HG02884 (cell line): ENCODE results near the gene AGRN.
"Not testable (repeated sequence)": the region's sequence is repeated elsewhere in the genome, so short reads cannot be mapped to it uniquely, and the experiment has no call there.

Experiments used
- ATAC-seq: cut with Tn5 transposase; IDR thresholded peaks from one replicate; pipeline ENCODE4 v1.9.1; 2021; ENCODE audit warnings: mild to moderate bottlenecking, moderate library complexity; ENCODE audit not compliant: unreplicated experiment

AGRN gene

GRCh38 chr1:1088029-1088800, 68.3 kb downstream of the AGRN start:
- no peak for ATAC-seq

GRCh38 chr1:1088801-1089680, 69.1 kb downstream of the AGRN start:
- no peak for ATAC-seq

GRCh38 chr1:1089731-1090423, 70.0 kb downstream of the AGRN start:
- no peak for ATAC-seq

- no peak for ATAC-seq
Observed at GRCh38 chr1:1090424-1091343, 70.8 kb downstream of the AGRN start.

- ATAC-seq: no peak
Observed at GRCh38 chr1:1091344-1092148, 71.6 kb downstream of the AGRN start.

GRCh38 chr1:1092149-1092855, 72.4 kb downstream of the AGRN start:
- ATAC-seq: no peak

GRCh38 chr1:1092894-1093609, 73.1 kb downstream of the AGRN start:
- ATAC-seq: no peak

- no peak for ATAC-seq
Observed at GRCh38 chr1:1093610-1093943, 73.7 kb downstream of the AGRN start.

GRCh38 chr1:1094981-1095380, 75.1 kb downstream of the AGRN start:
- ATAC-seq: no peak

GRCh38 chr1:1096136-1096535, 76.2 kb downstream of the AGRN start:
- not testable (repeated sequence) for ATAC-seq

GRCh38 chr1:1098681-1099421, 78.9 kb downstream of the AGRN start:
- no peak for ATAC-seq

GRCh38 chr1:1099506-1100183, 79.7 kb downstream of the AGRN start:
- ATAC-seq: no peak

GRCh38 chr1:1100296-1100695, 80.4 kb downstream of the AGRN start:
- ATAC-seq: no peak

GRCh38 chr1:1101503-1101902, 81.6 kb downstream of the AGRN start:
- ATAC-seq: no peak

GRCh38 chr1:1104152-1104551, 84.2 kb downstream of the AGRN start:
- not testable (repeated sequence) for ATAC-seq
